ENCODE measurements around the gene ZNF23.
"Not testable (repeated sequence)": the region's sequence is repeated elsewhere in the genome, so short reads cannot be mapped to it uniquely, and the experiment has no call there.

The ZNF23 gene

GRCh38 chr16:71461686-71462648 is at the start of gene ZNF23:
TSS of gene ZNF23 (minus strand) at chr16:71462247. CDS start at chr16:71456796, 5,451 bp downstream.
- peak; percentile 82 for DNase-seq (ENCODE audit: low spot score)

GRCh38 chr16:71507061-71507460 is 45.0 kb upstream of the ZNF23 start:
- DNase-seq (ENCODE audit: low spot score): no peak

- DNase-seq (ENCODE audit: low spot score): no peak
Measured at GRCh38 chr16:71504901-71505300, 42.9 kb upstream of the ZNF23 start.

GRCh38 chr16:71504051-71504450 is 42.0 kb upstream of the ZNF23 start:
- DNase-seq (ENCODE audit: low spot score): not testable (repeated sequence)

GRCh38 chr16:71501547-71501946 is 39.5 kb upstream of the ZNF23 start:
- peak; percentile 2 for DNase-seq (ENCODE audit: low spot score)

- DNase-seq (ENCODE audit: low spot score): no peak
Measured at GRCh38 chr16:71500964-71501363, 38.9 kb upstream of the ZNF23 start.

GRCh38 chr16:71499775-71500364 is 37.8 kb upstream of the ZNF23 start:
- DNase-seq (ENCODE audit: low spot score): peak; percentile 72

GRCh38 chr16:71498031-71498430 is 36.0 kb upstream of the ZNF23 start:
- DNase-seq (ENCODE audit: low spot score): no peak

GRCh38 chr16:71493213-71493612 is 31.2 kb upstream of the ZNF23 start:
- no peak for DNase-seq (ENCODE audit: low spot score)

- no peak for DNase-seq (ENCODE audit: low spot score)
Measured at GRCh38 chr16:71492786-71493185, 30.7 kb upstream of the ZNF23 start.

GRCh38 chr16:71491054-71491453 is 29.0 kb upstream of the ZNF23 start:
- DNase-seq (ENCODE audit: low spot score): no peak

- DNase-seq (ENCODE audit: low spot score): no peak
Measured at GRCh38 chr16:71490361-71490760, 28.3 kb upstream of the ZNF23 start.

GRCh38 chr16:71489122-71489521 is 27.1 kb upstream of the ZNF23 start, which contains the start of gene ZNF19:
TSS of gene ZNF19 (minus strand) at chr16:71489324. CDS start at chr16:71482114, 7,210 bp downstream.
- no peak for DNase-seq (ENCODE audit: low spot score)

- DNase-seq (ENCODE audit: low spot score): peak; percentile 98
Measured at GRCh38 chr16:71484006-71484893, 22.2 kb upstream of the ZNF23 start.

- no peak for DNase-seq (ENCODE audit: low spot score)
Measured at GRCh38 chr16:71482569-71482968, 20.5 kb upstream of the ZNF23 start.

- DNase-seq (ENCODE audit: low spot score): no peak
Measured at GRCh38 chr16:71480956-71481355, 18.9 kb upstream of the ZNF23 start.

- DNase-seq (ENCODE audit: low spot score): peak; percentile 43
Measured at GRCh38 chr16:71479420-71479819, 17.4 kb upstream of the ZNF23 start.

- no peak for DNase-seq (ENCODE audit: low spot score)
Measured at GRCh38 chr16:71476457-71477124, 14.5 kb upstream of the ZNF23 start.

- DNase-seq (ENCODE audit: low spot score): no peak
Measured at GRCh38 chr16:71474864-71475263, 12.8 kb upstream of the ZNF23 start.

GRCh38 chr16:71473891-71474290 is 11.8 kb upstream of the ZNF23 start:
- DNase-seq (ENCODE audit: low spot score): no peak

- no peak for DNase-seq (ENCODE audit: low spot score)
Measured at GRCh38 chr16:71472931-71473330, 10.9 kb upstream of the ZNF23 start.

- DNase-seq (ENCODE audit: low spot score): no peak
Measured at GRCh38 chr16:71472051-71472450, 10.0 kb upstream of the ZNF23 start.

Data from cerebellar cortex (tissue), 1 donor.